HG02943 (cell line): ENCODE measurements around the gene CHN1.
A peak's percentile ranks its signal among the peaks of the same experiment; 100 is the strongest.

ENCODE experiments used
- ATAC-seq: cut with Tn5 transposase; IDR thresholded peaks from one replicate; pipeline ENCODE4 v1.9.1; 2021; ENCODE audit warnings: mild to moderate bottlenecking, low read depth, moderate library complexity; ENCODE audit not compliant: unreplicated experiment

Gene CHN1, protein sequence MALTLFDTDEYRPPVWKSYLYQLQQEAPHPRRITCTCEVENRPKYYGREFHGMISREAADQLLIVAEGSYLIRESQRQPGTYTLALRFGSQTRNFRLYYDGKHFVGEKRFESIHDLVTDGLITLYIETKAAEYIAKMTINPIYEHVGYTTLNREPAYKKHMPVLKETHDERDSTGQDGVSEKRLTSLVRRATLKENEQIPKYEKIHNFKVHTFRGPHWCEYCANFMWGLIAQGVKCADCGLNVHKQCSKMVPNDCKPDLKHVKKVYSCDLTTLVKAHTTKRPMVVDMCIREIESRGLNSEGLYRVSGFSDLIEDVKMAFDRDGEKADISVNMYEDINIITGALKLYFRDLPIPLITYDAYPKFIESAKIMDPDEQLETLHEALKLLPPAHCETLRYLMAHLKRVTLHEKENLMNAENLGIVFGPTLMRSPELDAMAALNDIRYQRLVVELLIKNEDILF

DNA sequence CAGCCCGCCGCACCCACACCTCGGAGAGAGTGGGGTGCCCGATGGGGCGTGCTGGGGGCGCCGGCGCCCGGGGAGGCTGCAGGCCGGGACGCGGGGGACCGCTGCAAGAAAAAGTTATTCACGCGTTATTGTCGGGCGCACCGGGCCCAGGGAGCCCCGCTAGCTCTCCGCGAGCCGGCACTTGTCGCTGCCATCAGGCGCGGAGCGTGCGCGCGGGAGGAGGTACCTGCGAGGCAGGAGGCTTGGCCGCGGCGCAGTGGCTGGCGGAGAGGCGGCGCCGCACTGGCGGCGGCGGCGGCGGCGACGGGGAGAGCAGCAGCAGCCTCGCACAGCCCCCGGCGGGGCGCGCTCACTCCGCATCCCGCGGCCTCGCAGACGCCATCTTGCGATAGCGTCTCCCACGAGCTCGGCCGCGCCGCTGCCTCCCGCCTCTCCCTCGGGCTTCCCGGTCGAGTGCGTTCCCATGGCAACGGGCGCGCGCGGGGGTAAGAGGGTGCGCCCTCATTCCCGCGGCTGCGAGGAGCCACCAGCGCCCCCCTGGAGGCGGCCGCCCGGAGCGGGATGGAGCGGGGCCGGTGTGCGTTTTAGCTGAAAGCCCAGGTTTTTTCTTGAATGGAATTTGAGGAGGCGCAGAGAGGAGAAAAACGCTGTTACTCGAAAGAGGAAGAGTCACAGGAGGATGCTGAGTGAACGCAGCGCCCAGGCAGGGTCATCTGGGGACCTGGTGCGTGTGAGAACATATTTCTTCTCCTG lies at the start of gene CHN1:
Gene CHN1, minus strand, starts transcription at position 402 of the 753 bp plus-strand sequence. CDS start 469 bp downstream, outside the sequence.
- peak; percentile 72 for ATAC-seq

DNA sequence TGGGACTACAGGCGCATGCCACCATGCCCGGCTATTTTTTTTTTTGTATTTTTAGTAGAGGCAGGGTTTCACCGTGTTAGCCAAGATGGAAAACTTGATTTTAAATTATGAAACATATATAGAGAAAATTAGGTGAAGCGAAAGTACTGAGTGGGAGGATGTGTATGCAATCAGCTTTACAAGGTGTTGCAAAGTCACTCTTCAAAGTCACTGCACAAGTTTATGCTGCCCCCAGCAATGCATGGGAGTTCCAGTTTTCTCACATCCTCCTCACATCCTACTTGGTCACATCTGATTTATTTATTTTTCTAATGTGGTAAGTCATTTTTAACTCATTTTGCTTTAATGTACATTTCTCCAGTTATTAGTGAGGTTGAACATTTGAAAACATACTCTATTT lies 49.2 kb upstream of the CHN1 start:
- no peak for ATAC-seq

DNA sequence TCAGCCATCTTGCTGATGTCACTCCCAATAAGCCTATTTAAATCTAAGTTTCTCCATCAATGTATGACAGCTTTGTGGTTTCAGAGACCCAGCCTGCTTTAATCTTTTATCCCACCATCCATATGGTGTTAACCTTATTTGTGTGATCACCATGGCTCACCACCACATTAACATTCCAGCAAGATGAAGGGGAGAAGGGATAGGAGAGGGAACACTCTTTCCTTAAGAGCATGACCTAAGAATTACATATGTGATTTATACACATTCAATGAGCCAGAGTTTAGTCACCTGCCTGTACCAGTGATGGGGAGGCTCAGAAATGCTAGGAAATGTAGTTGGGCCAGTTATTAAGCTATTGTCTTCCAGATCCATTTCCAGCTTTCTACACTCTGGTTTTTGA lies 44.5 kb upstream of the CHN1 start:
- ATAC-seq = no peak

DNA sequence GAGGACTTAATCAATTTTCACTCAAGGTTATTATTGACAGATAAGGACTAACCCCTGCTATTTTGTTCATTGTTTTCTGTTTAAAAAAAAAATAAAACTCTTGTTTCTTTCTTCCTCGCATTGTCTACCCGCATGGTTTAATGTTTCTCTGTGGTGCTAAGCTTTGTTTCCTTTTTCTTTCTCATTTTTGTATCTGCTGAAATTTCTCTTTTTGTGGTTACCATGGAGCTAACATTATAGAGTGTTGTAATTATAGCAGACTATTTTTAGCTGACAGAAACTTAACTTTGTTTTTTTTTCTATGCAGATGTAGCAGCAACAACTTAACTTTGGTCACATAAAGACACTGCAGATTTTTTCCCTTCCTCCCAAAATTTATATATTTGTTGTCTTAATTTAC lies 43.1 kb upstream of the CHN1 start:
- ATAC-seq = no peak

DNA sequence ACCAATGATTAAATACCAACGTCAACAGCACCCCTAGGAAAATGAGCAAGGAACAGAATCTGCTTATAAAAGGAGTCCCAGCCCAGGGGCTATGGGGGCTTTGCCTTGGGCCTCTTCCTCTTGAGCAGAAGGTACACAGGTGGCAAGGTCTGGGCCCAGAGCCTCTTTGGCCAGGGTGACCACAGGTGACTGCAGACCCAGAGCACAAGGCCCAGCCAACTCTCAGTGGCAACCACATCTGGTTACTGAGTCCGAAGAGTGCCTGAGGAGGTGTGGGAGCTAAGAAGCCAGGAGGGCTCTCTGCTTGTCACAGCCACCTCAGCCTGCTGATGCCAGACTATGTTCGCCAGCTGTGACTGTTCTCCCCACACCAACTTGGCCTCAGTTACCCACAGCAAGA lies 34.3 kb upstream of the CHN1 start:
- no peak for ATAC-seq

DNA sequence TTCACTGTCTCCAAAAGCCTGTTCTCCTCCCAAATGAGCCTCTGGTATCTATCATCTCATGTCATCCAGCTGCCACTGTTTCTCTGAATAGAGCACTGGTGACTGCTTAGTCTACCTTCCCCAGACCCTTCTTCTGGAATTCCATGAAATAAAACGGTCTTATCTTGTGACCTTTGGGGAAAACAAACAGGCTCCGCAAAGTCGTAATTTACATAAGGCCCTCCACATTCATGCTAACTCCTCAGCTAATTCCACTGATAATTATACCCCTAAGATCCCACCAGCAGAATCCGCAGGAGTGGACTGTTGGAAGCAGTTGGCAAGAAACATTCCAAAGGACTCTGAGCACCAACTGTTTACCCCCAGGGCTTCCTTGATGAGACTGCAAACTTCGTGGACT lies 33.9 kb upstream of the CHN1 start:
- ATAC-seq = no peak

DNA sequence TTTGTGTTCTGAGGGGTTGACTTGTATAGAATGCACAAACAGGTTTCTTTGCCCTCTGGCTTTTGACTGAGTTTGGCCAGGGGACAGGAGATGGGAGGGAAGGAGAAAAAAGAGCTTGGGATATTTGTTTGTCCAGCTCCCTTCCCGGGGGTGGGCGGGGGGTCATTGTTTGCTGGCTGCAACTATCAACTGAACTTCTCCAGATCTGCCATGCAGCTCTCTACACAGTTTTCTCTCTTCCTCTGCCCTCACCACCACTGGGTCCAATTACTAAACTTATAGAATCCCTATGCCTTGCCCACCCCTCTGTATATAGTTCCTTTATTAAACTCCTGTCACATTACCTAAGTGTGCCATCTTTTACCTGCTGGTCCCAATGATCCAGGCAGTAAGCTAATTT lies 32.8 kb upstream of the CHN1 start:
- ATAC-seq = no peak

DNA sequence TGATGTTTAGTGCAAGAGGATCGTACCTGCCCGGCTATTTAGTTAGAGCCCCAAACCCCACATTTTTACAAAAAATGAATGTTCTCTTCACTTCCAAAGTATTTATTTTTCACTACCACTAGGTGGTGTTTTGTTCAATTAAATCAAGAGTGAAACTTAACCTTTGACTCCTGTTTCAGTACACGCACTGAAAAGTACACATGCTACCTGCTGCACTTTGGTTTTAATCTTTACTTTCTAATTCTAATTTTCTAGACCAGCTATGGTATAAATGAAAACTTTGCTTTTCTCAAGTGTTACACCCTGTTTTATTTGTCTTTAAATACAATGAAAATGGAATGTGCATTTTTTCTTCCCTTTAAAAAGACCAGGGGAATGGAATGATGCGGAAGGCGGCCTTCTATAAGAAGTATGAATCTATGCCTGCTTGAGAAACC lies 31.4 kb upstream of the CHN1 start:
- ATAC-seq = no peak

DNA sequence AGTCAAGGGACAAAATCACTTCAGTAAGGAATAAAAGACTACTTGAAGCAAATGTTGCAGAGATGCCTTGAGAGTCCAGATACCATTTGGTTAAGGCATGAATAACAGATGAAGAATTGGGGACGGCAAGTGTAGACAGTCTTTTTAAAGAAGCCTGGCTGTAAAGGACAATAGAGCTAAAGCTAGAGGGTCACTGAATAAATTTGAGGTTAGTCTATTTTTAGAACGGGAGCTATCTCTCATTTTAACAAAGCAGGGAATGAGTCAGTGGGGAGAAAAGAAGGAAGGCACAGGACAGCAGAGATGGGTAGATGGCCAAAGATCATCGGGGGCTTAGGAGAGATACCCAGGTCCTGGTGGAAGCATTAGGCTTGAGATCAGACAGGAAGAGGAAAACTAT lies 30.6 kb upstream of the CHN1 start:
- ATAC-seq = no peak

DNA sequence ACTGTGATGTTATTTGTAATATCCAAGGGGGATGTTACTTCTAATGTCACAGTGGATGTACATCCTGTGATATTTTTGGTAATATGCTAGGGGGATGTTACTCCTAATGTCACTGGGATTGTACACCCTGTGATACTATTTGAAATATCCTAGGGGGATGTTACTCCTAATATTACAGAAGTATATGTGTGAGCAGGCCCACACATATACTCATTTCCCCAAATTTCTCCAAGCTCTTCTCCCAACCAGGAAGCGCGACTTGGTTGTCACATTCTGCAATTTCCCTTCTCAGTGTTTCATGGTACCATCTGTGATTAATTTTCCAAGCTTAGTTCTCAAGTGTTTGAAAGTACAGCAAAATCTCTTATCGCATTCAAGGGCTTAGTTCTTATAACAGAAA lies 29.5 kb upstream of the CHN1 start:
- ATAC-seq = no peak

DNA sequence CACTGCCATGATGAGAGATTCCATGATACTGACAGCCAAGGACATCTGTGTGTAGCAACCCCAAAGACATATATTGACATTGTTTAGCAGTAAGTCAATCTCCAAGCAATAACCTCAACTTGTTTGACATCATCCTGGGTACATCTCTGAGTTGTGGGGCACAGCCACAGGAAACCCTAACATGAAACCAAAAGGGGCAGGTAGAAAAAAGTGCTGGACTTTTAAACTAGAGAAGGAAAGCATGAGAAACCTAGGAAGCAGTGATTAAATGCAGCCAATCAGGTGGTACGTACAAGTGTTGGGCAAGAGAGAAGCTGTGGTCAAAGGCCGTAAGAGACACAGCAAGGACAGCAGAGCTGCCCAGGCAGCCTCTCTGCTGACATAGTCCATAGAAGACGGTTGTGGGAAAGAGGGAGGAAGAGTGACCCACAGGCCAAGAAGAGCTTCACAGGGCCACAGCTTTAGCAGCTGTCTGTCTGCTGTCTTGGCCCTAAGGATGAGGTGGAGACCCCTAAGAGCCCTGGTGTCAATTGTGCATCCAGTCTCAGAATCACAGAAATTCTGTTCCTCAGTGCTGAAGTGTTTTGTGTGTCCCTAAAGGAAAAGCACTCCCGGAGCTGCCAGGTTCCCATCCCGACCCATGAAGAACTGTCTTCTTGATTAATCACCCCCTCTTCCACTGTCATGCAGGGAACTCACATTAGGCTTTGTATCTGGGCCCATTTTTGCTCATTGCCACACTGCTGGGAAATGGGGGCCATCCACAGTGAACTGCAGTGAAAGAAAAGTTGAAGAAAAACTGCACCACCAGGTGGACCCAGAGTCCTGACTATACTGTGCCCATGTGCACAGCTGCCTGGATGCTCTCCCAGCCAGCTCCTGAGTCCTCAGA lies 25.4 kb upstream of the CHN1 start:
- no peak for ATAC-seq

DNA sequence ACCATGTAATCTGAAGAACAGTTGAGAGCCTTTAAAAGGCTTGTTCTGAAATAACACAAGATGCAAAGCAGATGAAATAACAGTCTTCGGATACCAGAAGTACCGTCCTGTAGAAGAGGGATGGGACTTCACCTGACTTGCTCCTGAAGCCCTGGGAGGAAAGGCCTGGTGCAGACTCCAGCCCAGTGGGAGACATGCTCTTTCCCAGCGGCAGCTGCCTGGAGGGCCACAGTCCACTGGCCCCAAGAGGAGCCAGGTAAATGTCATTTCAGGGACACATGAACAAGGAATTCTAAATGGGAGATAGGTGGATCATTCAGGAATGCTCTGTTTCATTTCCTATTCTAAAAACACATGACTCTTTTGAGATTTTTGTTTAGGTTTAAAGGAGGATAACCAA lies 22.6 kb upstream of the CHN1 start:
- ATAC-seq = no peak

DNA sequence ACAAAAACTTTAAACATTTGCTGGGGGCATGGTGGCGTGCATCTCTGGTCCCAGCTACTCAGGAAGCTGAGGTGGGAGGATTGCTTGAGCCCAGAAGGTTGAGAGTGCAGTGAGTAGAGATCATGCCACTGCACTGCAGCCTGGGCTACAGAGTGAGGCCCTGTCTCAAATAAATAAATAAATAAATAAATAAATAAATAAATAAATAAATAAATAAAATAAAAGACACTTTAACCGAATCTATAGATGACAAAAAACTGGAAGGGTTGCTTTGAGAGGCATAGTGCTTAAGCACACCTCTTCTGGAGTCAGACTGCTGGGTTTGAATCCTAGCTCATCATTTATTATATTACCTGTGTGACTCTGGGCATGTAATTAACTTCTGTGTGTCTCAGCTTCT lies 21.2 kb upstream of the CHN1 start:
- ATAC-seq = no peak

DNA sequence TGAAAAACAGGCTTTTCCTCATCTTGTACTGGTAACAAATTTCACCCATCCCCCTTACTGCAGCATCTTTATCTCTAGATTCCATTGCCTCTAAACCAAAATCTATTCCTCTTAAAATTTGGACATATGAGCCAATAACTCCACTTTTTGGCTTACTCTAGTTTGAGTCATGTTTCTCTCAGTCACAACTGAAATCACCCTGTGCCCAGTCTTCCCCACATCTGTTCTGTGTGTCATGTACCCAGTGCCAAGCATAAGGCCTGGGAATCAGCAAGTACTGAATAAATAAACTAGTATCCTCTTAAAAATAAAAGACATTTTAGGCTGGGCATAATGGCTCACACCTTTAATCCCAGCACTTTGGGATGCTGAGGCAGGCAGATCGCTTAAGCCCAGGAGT lies 20.8 kb upstream of the CHN1 start:
- no peak for ATAC-seq

DNA sequence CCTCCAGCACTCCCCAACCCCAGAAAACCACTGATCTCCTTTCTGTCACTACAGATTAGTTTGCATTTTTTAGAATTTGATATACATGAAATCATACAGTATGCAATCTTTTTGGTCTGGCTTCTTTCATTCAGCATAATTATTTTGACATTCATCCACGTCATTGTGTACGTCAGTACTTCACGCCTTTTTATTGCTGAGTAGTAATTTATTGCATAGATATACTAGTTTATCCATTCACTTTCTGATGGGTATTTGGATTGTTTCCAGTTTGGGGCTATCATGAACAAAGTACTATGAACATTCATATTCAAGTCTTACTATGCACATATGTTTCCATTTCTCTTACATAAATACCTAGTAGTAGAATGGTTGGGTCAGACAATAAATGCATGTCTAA lies 20.1 kb upstream of the CHN1 start:
- no peak for ATAC-seq

DNA sequence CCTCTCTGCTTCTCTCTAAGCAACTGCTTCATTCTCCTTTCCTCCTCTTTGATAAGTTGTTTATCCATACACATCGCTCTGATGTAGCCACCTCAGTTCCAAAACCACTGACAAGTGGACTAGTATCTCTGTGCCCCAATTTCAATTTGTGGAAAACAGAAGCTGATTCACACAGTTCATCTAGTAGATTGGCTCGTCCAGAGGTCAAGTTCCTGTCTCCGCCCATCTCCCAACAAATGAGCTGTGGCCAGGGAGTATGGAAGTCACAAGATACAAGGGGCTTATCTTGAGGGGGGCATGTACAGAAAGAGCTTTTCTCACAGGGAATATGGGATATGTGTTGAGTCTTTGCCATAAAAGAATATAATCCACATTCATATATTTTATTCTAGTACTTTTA lies 17.7 kb upstream of the CHN1 start:
- ATAC-seq = no peak

DNA sequence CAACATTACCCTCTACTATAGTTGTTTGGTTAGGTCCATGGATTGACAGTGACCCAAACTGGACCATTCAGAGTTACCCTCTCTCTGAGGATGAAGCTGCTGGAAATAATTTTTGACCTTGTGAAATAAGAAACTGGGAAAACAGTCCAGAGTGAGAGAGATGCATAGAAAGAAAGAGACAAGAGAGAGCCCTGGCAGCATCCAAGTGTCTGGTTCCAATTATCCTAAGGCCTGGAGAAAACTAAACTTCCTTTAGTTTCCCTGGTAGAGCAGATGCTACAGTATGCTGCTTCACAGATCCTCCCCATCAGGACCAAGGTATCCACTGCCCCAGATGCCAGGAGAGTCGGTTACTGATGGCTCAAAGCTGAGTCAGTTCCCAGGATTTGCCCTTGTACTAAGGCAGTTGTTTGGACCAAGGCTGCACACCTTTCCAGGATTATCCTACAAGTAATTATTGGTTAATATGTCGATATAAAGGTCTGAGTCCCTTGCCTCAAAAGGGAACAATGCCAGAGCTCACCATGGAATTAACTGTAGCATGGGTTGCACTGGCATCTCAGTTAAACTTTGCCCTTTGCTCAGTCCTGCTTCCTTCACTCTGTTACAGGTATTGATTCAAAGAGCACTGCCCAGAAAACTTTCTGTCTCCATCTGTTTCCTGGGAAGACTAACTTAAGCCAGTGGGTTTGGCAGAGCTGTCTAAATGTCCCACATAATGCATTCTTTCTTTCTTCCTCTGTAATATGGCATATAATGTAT lies 14.6 kb upstream of the CHN1 start:
- ATAC-seq = no peak

DNA sequence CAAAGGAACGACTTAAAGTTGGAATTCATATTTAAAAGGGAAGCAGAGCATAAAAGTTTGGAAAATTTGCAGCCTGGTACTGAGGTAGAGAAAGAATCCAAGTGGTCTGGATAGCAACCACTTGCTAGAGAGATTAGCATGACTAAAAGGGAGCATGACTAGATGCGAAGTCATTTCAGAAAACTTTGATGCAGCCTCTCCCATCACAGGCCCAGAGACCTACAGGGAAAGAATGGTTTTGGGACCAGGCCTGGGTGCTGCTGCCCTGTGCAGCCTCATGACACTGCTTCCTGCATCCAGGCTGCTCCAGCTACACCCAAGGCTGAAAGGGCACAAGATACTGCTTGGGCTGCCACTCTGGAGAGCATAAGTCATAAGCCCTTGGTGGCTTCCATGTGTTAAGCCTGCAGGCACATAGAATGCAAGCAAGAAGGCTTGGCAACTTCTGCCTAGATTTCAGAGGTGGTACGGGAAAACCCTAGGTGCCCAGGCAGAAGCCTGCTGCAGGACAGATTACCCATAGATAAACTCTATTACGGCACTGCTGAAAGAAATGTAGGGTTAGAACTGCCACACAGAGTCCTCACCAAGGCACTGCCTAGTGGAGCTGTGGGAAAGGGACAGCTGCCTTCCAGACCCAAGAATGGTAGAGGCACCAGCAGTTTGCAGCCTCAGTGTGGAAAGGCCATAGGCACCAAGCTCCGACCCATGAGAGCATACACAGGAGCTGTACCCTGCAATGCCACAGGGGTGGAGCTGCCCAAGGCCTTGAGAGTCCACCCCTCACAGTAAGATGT lies 12.6 kb upstream of the CHN1 start:
- ATAC-seq = no peak

DNA sequence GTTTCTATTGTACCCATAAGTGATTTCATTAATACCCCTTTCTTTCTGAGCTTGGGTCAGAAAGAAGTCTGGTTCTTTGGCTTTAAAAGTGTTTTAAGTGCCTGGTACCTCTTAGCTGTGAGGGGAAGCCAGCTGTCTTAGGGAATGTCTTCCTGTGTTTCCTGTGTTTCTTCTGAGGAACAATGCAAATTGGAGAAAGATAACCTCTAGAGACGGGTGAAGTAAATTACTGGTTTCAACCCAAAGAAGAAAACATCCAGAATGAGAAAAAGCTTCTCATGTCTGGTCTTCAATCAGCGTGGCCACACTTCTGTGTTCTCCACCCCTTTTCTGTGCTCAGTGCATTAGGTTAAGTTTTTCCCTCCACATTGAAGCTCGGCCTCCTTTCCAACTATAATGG lies 10.2 kb upstream of the CHN1 start:
- ATAC-seq = no peak
